ENCODE results near the gene PLXNC1.

The PLXNC1 gene

DNA sequence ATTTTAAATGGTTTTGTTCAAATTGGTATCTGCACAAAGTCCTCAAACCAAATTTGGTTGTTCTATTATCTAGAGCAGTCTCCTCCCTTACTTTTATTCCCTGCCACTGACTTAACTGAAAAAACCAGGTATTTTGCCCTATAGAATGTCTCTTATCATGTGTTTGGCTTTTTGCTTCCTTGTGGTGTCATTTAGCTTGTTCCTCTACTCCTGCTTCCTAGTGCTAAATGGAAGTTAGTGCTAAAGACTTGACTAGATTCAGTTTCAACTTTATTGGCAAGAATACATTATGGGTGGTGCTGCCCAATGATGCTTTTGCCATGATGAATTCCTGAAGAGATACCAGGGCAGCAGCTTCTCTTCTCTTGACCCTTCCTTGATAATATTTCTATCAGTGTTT is 29.7 kb downstream of the PLXNC1 start:
- H3K4me3 ChIP-seq (replicated peaks in 1 of 2; ENCODE audit: low read depth in 2 of 2, low read length in 2 of 2) = no peak overlapping the region
- DNase-seq (ENCODE audit: low read depth in 2 of 2) = no peak
- TF ChIP-seq, protein P1, sequence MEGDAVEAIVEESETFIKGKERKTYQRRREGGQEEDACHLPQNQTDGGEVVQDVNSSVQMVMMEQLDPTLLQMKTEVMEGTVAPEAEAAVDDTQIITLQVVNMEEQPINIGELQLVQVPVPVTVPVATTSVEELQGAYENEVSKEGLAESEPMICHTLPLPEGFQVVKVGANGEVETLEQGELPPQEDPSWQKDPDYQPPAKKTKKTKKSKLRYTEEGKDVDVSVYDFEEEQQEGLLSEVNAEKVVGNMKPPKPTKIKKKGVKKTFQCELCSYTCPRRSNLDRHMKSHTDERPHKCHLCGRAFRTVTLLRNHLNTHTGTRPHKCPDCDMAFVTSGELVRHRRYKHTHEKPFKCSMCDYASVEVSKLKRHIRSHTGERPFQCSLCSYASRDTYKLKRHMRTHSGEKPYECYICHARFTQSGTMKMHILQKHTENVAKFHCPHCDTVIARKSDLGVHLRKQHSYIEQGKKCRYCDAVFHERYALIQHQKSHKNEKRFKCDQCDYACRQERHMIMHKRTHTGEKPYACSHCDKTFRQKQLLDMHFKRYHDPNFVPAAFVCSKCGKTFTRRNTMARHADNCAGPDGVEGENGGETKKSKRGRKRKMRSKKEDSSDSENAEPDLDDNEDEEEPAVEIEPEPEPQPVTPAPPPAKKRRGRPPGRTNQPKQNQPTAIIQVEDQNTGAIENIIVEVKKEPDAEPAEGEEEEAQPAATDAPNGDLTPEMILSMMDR (IDR thresholded peaks at IDR 0.05; ENCODE audit: low read depth, low read length) = no peak

DNA sequence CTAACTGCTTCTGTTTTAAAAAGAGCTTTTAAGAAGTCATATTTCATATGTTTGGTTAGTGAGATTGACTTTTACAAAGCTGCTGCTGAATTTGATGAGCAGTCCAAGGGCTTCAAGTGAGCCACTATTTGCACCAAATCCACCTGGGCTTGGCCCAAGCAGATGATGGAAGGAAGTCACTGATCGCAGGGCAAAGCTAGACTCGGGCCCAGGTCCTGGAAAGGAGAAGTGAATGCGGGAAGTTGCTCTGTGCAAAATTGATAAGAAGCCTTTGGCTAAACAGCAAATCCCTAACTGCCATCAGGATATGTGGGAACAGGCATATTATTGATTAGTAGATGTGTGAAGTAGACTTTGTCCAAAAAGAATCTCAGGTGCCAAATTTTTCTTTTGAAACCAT is 30.5 kb downstream of the PLXNC1 start:
- DNase-seq (ENCODE audit: low read depth in 2 of 2) = no peak
- TF ChIP-seq, protein P1 (IDR thresholded peaks at IDR 0.05; ENCODE audit: low read depth, low read length) = no peak
- H3K4me3 ChIP-seq (replicated peaks in 1 of 2; ENCODE audit: low read depth in 2 of 2, low read length in 2 of 2) = no peak overlapping the region

DNA sequence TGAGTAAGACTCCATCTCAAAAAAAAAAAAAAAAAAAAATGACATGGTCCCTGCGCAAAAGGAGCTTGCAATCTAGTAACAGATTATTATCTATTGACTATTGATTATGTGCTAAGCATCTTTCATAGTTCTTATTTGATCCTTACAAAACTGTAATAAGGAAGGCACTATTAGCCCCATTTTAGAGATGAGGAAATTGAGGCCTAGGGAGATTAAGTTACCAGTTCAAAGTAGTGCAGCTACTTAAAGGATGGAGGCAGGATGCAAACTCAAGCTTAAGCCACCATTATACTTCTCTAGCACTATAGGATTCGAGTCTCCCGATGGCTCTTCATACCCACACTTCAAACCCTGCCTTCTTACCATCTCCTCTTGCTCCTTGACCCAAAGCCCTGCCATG is 31.3 kb downstream of the PLXNC1 start:
- H3K4me3 ChIP-seq (replicated peaks in 1 of 2; ENCODE audit: low read depth in 2 of 2, low read length in 2 of 2) = no peak overlapping the region
- TF ChIP-seq, protein P1 (IDR thresholded peaks at IDR 0.05; ENCODE audit: low read depth, low read length) = no peak
- DNase-seq (ENCODE audit: low read depth in 2 of 2) = no peak

DNA sequence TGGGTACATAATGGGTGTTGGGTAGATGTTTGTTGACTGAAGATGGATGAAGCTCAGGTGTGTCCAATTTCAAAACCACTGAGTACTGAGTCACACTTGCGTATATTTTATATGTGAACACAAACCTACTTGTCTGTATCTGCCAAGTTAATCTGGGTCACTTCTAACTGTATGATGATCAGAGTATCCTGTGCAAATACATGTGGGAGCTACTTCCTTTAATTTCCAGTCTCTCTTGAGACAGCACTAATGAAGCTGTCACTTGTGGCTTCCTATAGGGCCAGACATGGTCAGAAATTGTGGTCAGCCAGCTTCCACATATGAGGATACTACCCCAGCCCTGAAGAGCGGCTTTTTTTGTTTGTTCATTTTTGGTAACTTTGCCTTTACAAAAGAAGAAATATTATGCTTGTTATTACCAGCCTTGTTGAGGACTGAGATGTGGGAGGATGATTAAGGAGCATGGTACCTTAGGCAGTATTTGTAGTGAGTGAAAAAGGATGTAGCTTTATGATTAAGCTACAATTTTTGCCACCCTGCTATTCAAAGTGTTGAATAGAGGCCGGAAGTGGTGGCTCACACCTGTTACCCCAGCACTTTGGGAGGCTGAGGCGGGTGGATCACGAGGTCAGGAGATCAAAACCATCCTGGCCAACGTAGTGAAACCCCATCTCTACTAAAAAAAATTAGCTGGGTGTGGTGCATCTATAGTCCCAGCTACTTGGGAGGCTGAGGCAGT is 32.4 kb downstream of the PLXNC1 start:
- TF ChIP-seq, protein P1 (IDR thresholded peaks at IDR 0.05; ENCODE audit: low read depth, low read length) = no peak
- H3K4me3 ChIP-seq (replicated peaks in 1 of 2; ENCODE audit: low read depth in 2 of 2, low read length in 2 of 2) = no peak overlapping the region

DNA sequence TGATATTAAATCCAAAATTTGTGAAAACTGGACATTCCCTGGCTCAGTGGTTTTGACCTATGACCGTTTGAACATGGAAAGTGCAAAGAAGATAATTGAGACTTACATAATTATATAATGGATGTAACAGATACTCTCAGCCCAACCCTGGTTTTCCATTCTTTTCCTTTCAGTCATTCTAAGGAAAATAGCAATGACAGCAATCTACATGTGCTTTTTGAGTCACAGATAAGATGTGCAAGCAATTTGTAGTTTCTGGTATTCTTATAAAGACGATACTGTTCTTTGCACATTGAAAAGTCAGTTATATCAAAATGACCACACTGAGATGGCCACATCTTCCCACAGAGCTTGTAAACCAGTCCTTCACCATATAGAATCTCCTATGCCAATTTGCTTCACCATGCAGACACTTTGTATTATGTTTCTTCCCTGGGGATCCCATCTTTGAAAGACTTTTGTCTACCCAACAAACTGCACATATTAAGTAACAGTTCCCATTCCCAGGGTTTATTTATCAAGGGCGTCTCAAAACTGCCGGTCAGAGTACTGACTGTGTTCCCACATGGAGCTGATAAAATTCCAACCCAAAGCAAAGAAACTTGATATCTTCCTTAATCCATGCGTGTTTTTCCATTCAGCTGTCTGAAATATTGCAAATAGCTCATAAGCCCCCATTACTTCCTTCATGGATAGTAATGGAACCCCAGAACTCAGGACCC is 34.8 kb downstream of the PLXNC1 start:
- TF ChIP-seq, protein P1 (IDR thresholded peaks at IDR 0.05; ENCODE audit: low read depth, low read length) = no peak
- no peak overlapping the region for H3K4me3 ChIP-seq (replicated peaks in 1 of 2; ENCODE audit: low read depth in 2 of 2, low read length in 2 of 2)
- peak in 1 of 2 donors; percentile 33 for DNase-seq (ENCODE audit: low read depth in 2 of 2)

More for the DNA sequence above, 32.4 kb downstream of the PLXNC1 start:
- DNase-seq (ENCODE audit: low read depth in 2 of 2) = no peak

DNA sequence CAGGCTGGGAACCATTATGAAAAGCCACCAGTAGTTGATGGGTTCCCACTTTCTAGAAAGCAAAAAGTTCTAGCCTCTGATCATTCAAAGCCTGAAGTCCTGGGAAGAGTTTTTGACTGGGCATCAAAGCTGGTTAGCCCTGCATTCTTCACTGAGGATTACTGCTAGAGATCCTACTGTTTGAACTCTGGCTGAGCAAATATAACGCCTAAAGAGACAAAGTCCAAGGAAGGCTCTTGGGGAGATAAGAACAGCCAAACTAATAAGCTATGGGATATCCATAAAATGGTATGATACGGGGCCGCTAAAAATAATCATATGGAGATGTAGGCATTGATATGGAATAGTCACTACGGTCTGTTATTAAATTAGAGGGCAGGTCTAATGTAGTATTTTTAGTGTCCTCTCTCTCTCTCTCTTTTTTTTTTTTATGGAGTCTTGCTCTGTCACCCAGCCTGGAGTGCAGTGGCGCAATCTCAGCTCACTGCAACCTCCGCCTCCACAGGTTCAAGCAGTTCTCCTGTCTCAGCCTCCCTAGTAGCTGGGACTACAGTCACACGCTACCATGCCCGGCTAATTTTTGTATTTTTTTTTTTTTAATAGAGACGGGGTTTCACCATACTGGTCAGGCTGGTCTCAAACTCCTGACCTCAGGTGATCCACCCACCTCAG is 35.5 kb downstream of the PLXNC1 start:
- TF ChIP-seq, protein P1 (IDR thresholded peaks at IDR 0.05; ENCODE audit: low read depth, low read length) = no peak
- no peak for DNase-seq (ENCODE audit: low read depth in 2 of 2)
- H3K4me3 ChIP-seq (replicated peaks in 1 of 2; ENCODE audit: low read depth in 2 of 2, low read length in 2 of 2) = no peak overlapping the region
